H1 (cell line): ENCODE results near the gene PPM1N. TPM values are rescaled to one million over a fixed set of nuclear protein-coding genes. Genes with fewer than 3 reads are reported as not detected.

Source experiments
- CTCF ChIA-PET: fragments of 300-600 bp; sonication (Branson Sonifier 250); formaldehyde crosslinking; loops from one replicate; lab custom pipeline; 2021; ENCODE audit not compliant: partially characterized antibody; lab: Charles Lee
- POLR2A ChIA-PET: fragments of 300-600 bp; sonication (Branson Sonifier 250); formaldehyde crosslinking; loops from one replicate; lab custom pipeline; 2021; ENCODE audit warnings: inconsistent platforms; ENCODE audit not compliant: partially characterized antibody; lab: Charles Lee
- DNase-seq, 2 experiments: peaks; one replicate each; pipeline versions ENCODE4 v3.0.0 to v3.0.0-alpha.2; 2010 to 2022; ENCODE audit warnings: low spot score in 2 of 2, low read depth in 1 of 2, mixed read lengths in 1 of 2
- FAIRE-seq: peaks from 2 replicates; lab custom pipeline; 2011; peaks lifted over from hg19 to GRCh38; lab: Jason Lieb, UNC
- H2AFZ ChIP-seq: 2 replicates; pipeline ENCODE4 v1.8.1; 2012; ENCODE audit warnings: low read length, inconsistent platforms
- H2AK5ac ChIP-seq: 2 replicates; pipeline ENCODE4 v1.6.1; 2013; ENCODE audit warnings: low read depth, low read length
- H2BK120ac ChIP-seq: replicated peaks from 2 replicates; pipeline ENCODE3; 2013; ENCODE audit warnings: low read depth, low read length, inconsistent platforms
- H2BK12ac ChIP-seq: 2 replicates; pipeline ENCODE4 v1.6.1; 2013; ENCODE audit warnings: low read depth, low read length
- H2BK15ac ChIP-seq: 2 replicates; pipeline ENCODE4 v1.6.1; 2013; ENCODE audit warnings: low read length
- H2BK20ac ChIP-seq: 2 replicates; pipeline ENCODE4 v1.6.1; 2013; ENCODE audit warnings: low read length
- H2BK5ac ChIP-seq: 2 replicates; pipeline ENCODE4 v1.6.1; 2013; ENCODE audit warnings: low read depth, low read length
- H3K14ac ChIP-seq: 2 replicates; pipeline ENCODE4 v1.6.1; 2013; ENCODE audit warnings: inconsistent platforms; ENCODE audit not compliant: insufficient read length
- H3K18ac ChIP-seq: 2 replicates; pipeline ENCODE4 v1.6.1; 2013; ENCODE audit warnings: low read length; ENCODE audit errors: extremely low read depth
- H3K23ac ChIP-seq: 2 replicates; pipeline ENCODE4 v1.6.1; 2013; ENCODE audit warnings: inconsistent platforms; ENCODE audit not compliant: insufficient read length
- H3K23me2 ChIP-seq: 2 replicates; pipeline ENCODE4 v1.6.1; 2013; ENCODE audit warnings: low read depth, low read length
- H3K27ac ChIP-seq: 2 replicates; pipeline ENCODE4 v1.6.1; 2011; ENCODE audit warnings: low read depth, low read length, inconsistent platforms
- H3K27me3 ChIP-seq, 4 experiments: replicated peaks in 1 of 4; 1 replicate in 1 of 4; 2 replicates in 3 of 4; pipeline versions ENCODE4 v1.6.1 to v1.8.1; 2011 to 2013; ENCODE audit warnings: low read length in 3 of 4, mild to moderate bottlenecking in 3 of 4, inconsistent platforms in 2 of 4, mixed read lengths in 2 of 4, moderate library complexity in 1 of 4; ENCODE audit not compliant: control insufficient read depth in 3 of 4, insufficient read depth in 3 of 4; ENCODE audit errors: extremely low read depth in 1 of 4
- H3K36me3 ChIP-seq, 4 experiments: 2 replicates each; pipeline versions ENCODE4 v1.6.1 to v1.8.1; 2011 to 2013; ENCODE audit warnings: mild to moderate bottlenecking in 4 of 4, low read length in 3 of 4, moderate library complexity in 2 of 4, control low read depth in 1 of 4, inconsistent platforms in 1 of 4; ENCODE audit not compliant: insufficient read depth in 4 of 4, control insufficient read depth in 2 of 4
- H3K4ac ChIP-seq: replicated peaks from 2 replicates; pipeline ENCODE3; 2013; ENCODE audit warnings: low read length, low read depth, mixed read lengths, inconsistent platforms; ENCODE audit not compliant: insufficient read length
- H3K4me1 ChIP-seq, 4 experiments: replicated peaks in 1 of 4; 1 replicate in 1 of 4; 2 replicates in 3 of 4; pipeline versions ENCODE4 v1.6.1 to v1.8.1; 2011 to 2013; ENCODE audit warnings: low read length in 3 of 4, inconsistent platforms in 2 of 4, mixed read lengths in 1 of 4; ENCODE audit not compliant: insufficient read depth in 4 of 4, control insufficient read depth in 3 of 4
- H3K4me2 ChIP-seq, 2 experiments: 2 replicates each; pipeline versions ENCODE4 v1.6.1 to v1.8.1; 2011 to 2013; ENCODE audit warnings: low read depth in 2 of 2, low read length in 2 of 2, control low read depth in 1 of 2, inconsistent platforms in 1 of 2, mild to moderate bottlenecking in 1 of 2; ENCODE audit not compliant: insufficient read depth in 1 of 2
- H3K4me3 ChIP-seq, 4 experiments: fragments of 200-600, 300-600 bp in 1 of 4; sonication (generic), shearing (Covaris generic), sonication (Bioruptor Twin) in 1 of 4; 2 replicates each; pipeline versions ENCODE4 v1.5.1 to v1.8.1; 2011 to 2016; ENCODE audit warnings: low read length in 4 of 4, low read depth in 3 of 4, control low read depth in 2 of 4, inconsistent platforms in 2 of 4, mild to moderate bottlenecking in 2 of 4, mixed read lengths in 1 of 4, moderate library complexity in 1 of 4; ENCODE audit not compliant: insufficient read depth in 2 of 4; ENCODE audit errors: extremely low read depth in 1 of 4
- H3K56ac ChIP-seq: replicated peaks from 2 replicates; pipeline ENCODE3; 2013; ENCODE audit warnings: low read depth, mild to moderate bottlenecking, mixed read lengths, low read length, inconsistent platforms; ENCODE audit not compliant: insufficient read length
- H3K79me1 ChIP-seq: 2 replicates; pipeline ENCODE4 v1.6.1; 2013; ENCODE audit warnings: low read depth, low read length, control low read depth
- H3K79me2 ChIP-seq, 2 experiments: 2 replicates each; pipeline versions ENCODE4 v1.6.1 to v1.8.1; 2012 to 2013; ENCODE audit warnings: low read length in 2 of 2, mild to moderate bottlenecking in 2 of 2, inconsistent platforms in 1 of 2; ENCODE audit not compliant: insufficient read depth in 2 of 2, control insufficient read depth in 1 of 2
- H3K9ac ChIP-seq, 4 experiments: replicated peaks in 1 of 4; 1 replicate in 1 of 4; 2 replicates in 3 of 4; pipeline versions ENCODE4 v1.6.1 to v1.8.1; 2011 to 2013; ENCODE audit warnings: low read depth in 3 of 4, low read length in 3 of 4, control low read depth in 2 of 4, mild to moderate bottlenecking in 2 of 4, moderate library complexity in 2 of 4, inconsistent platforms in 1 of 4; ENCODE audit errors: extremely low read depth in 1 of 4
- H3K9me3 ChIP-seq, 2 experiments: 2 replicates each; pipeline versions ENCODE4 v1.6.1 to v1.8.1; 2012 to 2013; ENCODE audit warnings: mild to moderate bottlenecking in 2 of 2, moderate library complexity in 2 of 2, control low read depth in 1 of 2, inconsistent platforms in 1 of 2, low read depth in 1 of 2, low read length in 1 of 2, mixed read lengths in 1 of 2; ENCODE audit not compliant: insufficient read depth in 2 of 2
- H4K20me1 ChIP-seq, 2 experiments: replicated peaks in 1 of 2; 2 replicates each; pipeline versions ENCODE3 to v1.8.1; 2011 to 2013; ENCODE audit warnings: inconsistent platforms in 2 of 2, low read length in 2 of 2, mild to moderate bottlenecking in 1 of 2; ENCODE audit not compliant: insufficient read depth in 2 of 2, control insufficient read depth in 1 of 2
- H4K5ac ChIP-seq: 2 replicates; pipeline ENCODE4 v1.6.1; 2013; ENCODE audit warnings: low read length, low read depth, mixed read lengths, inconsistent platforms; ENCODE audit not compliant: insufficient read length
- H4K8ac ChIP-seq: 2 replicates; pipeline ENCODE4 v1.8.0; 2013; ENCODE audit warnings: mild to moderate bottlenecking, moderate library complexity, low read length, inconsistent platforms; ENCODE audit not compliant: insufficient read depth; ENCODE audit errors: extremely low read depth
- H4K91ac ChIP-seq: replicated peaks from 2 replicates; pipeline ENCODE3; 2013; ENCODE audit warnings: low read length, mixed read lengths, inconsistent platforms; ENCODE audit not compliant: insufficient read length
- BRCA1 ChIP-seq: IDR thresholded peaks from 2 replicates; pipeline ENCODE4 v1.6.1; 2012; ENCODE audit warnings: low read depth, low read length, improper control_type of control experiment
- CBX5 ChIP-seq: fragments of 300-800, 300-1000 bp; sonication (generic); IDR thresholded peaks from 2 replicates; pipeline ENCODE4 v1.7.1; 2016; ENCODE audit warnings: antibody characterized with exemption, low read length, low read depth
- CTBP2 ChIP-seq: IDR thresholded peaks from 2 replicates; pipeline ENCODE4 v1.7.0; 2011; ENCODE audit warnings: borderline replicate concordance, mild to moderate bottlenecking, moderate library complexity, mixed read lengths, low read length; ENCODE audit not compliant: insufficient read depth, insufficient read length
- EGR1 ChIP-seq: IDR thresholded peaks from 2 replicates; pipeline ENCODE4 v1.6.1; 2011; ENCODE audit warnings: low read depth, low read length, borderline replicate concordance
- FOSL1 ChIP-seq: IDR thresholded peaks from 2 replicates; pipeline ENCODE4 v1.6.1; 2011; ENCODE audit warnings: mild to moderate bottlenecking, low read depth, low read length, moderate library complexity; ENCODE audit not compliant: insufficient read depth
- GABPA ChIP-seq: IDR thresholded peaks from 2 replicates; pipeline ENCODE4 v1.6.1; 2011; ENCODE audit warnings: mild to moderate bottlenecking, low read length, moderate library complexity, borderline replicate concordance; ENCODE audit not compliant: insufficient read depth
- MAFK ChIP-seq: IDR thresholded peaks from 2 replicates; pipeline ENCODE4 v1.6.1; 2012; ENCODE audit warnings: low read depth, mild to moderate bottlenecking, improper control_type of control experiment, low read length
- SAP30 ChIP-seq: fragments of 300-600 bp; sonication (generic); IDR thresholded peaks from 2 replicates; pipeline ENCODE4 v1.7.1; 2012; ENCODE audit warnings: low read length, moderate library complexity, mild to moderate bottlenecking, inconsistent platforms; ENCODE audit not compliant: insufficient read depth, insufficient replicate concordance
- USF2 ChIP-seq: IDR thresholded peaks from 2 replicates; pipeline ENCODE4 v1.6.1; 2011; ENCODE audit warnings: low read length, improper control_type of control experiment
- WGBS, 2 experiments: shearing (Covaris generic) in 1 of 2; methylation state at CpG; one replicate each; pipeline versions ENCODE4 v1.1.6 to v1.1.7; 2013 to 2015; ENCODE audit warnings: low lambda C conversion rate in 2 of 2, mixed read lengths in 2 of 2, inconsistent platforms in 1 of 2, low coverage in 1 of 2, missing lambda C conversion rate in 1 of 2; ENCODE audit not compliant: insufficient replicate concordance in 2 of 2, insufficient coverage in 1 of 2, insufficient read length in 1 of 2; ENCODE audit errors: extremely low coverage in 1 of 2, missing lambda C conversion rate in 1 of 2; 5-methylcytosine and 5-hydroxymethylcytosine counted together
- polyA plus RNA-seq, 7 experiments: library from polyadenylated mRNA; depleted of rRNA in 3 of 7; stranded (reverse) in 5 of 7; unstranded in 2 of 7; fragments of >200 nt in 5 of 7; fragments of 200-250 nt in 2 of 7; gene quantifications; 1 replicate in 5 of 7; 2 replicates in 1 of 7; 4 replicates in 1 of 7; pipeline versions ENCODE4 v1.2.1 to v1.2.3, GENCODE V29; 2011 to 2013; ENCODE audit warnings: missing spikeins in 2 of 7, mixed read lengths in 2 of 7
- total RNA-seq: library from RNA; stranded (reverse); fragmentation: NEBNext Ultra II Directional; extraction: Animal tissue kit (Norgen Biotek cat#: 25700); gene quantifications from 2 replicates; pipeline ENCODE4 v1.2.1, GENCODE V29; 2021

Gene PPM1N
- total and polyA plus RNA-seq, 2 of the 8 experiments (the other 6 are each of a cell fraction or from before 2014, with no cell fraction given) = 12.2 to 14.4 TPM

- Histone ChIP-seq H2AK5ac (no peak overlapping the region), H3K79me2 (no peaks in the 10 kb centered on the region), H3K4me3 (peak overlapping the region; percentile 24 to 78 (median 66)), H3K23ac (no peak overlapping the region), H2BK5ac (peak overlapping the region; percentile 20; the same call in 1 of the 2 replicates), H3K4ac (peak overlapping the region; percentile 81), H4K91ac (no peak overlapping the region), H3K79me1 (no peaks in the 10 kb centered on the region), H3K4me1 (peaks cover 0 to 4% (median 3%) of the 10 kb centered on the region in 4 experiments; a peak in 5 of 7 replicates), H3K36me3 (peaks cover 0 to 2% (median 0%) of the 10 kb centered on the region in 4 experiments; a peak in 2 of 8 replicates), H2AFZ (no peak overlapping the region), H3K27me3 (peaks cover 0 to 4% (median 0%) of the 10 kb centered on the region in 4 experiments; a peak in 2 of 7 replicates), H3K9ac (no peak overlapping the region; a peak in 1 of 7 replicates), H3K56ac (peak overlapping the region; percentile 89), H3K23me2 (peaks cover 5% of the 10 kb centered on the region; the same call in 1 of the 2 replicates), H2BK20ac (no peak overlapping the region), H4K20me1 (peaks cover 0 to 10% of the 10 kb centered on the region in 2 experiments), H4K5ac (peak overlapping the region; percentile 6), H2BK120ac (no peak overlapping the region), H3K27ac (peak overlapping the region; percentile 39; the same call in 1 of the 2 replicates), H2BK15ac (no peak overlapping the region), H4K8ac (peak overlapping the region; percentile 77; the same call in 1 of the 2 replicates), H3K18ac (no peak overlapping the region; the same call in 1 of the 2 replicates), H3K4me2 (peak overlapping the region; percentile 38 to 79), H2BK12ac (peak overlapping the region; percentile 29; the same call in 1 of the 2 replicates), H3K9me3 (no peaks in the 10 kb centered on the region), H3K14ac (no peak overlapping the region)
- POLR2A ChIA-PET = interaction anchor here (0.6 to 4.6 kb wide), 4 partner anchors 14 to 25 kb away, joined by 3 to 25 read pairs (median 4); partner anchors contain the start of genes FOSB and VASP
- CTCF ChIA-PET = interaction anchor here (0.9 to 1.5 kb wide), 5 partner anchors 9 to 78 kb away, joined by 3 to 5 read pairs (median 3); no protein-coding TSS in a partner anchor
- WGBS, 2 experiments = 5% methylated on average over 28 of the region's 32 CpGs; no CpG with 5 or more reads in 1 of the 2 experiments
- DNase-seq (peak in 1 of 2 experiments; percentile 89), FAIRE-seq (no peak)
- TF ChIP-seq EGR1 = no peak
- TF ChIP-seq GABPA = no peak
- TF ChIP-seq SAP30 = no peak
- TF ChIP-seq FOSL1 = no peak
- peak; percentile 48 for TF ChIP-seq CTBP2
- TF ChIP-seq USF2 = 0 out of 2 replicates have a peak, but pooled peaks have one; percentile 3
- no peak for TF ChIP-seq BRCA1
- TF ChIP-seq CBX5 = no peak
- TF ChIP-seq MAFK = no peak
These were observed 5.4 kb upstream of the PPM1N start for GRCh38 chr19:45492627-45493470.
